GM23338 (cell line): ENCODE results near the gene SIRPB2. TPM values are rescaled to one million over a fixed set of nuclear protein-coding genes. Genes with fewer than 3 reads are reported as not detected.

Experiments
- ATAC-seq: fragments of 200-7000 bp; cut with Tn5 transposase; 3 replicates; pipeline ENCODE4 v1.9.1; 2020
- DNase-seq: peaks from one replicate; pipeline ENCODE4 v3.0.0-alpha.2; 2015; ENCODE audit warnings: low spot score
- H2AFZ ChIP-seq: fragments of 200-600 bp; sonication (generic); 2 replicates; pipeline ENCODE4 v1.8.0; 2016; ENCODE audit warnings: antibody characterized with exemption, mild to moderate bottlenecking, moderate library complexity
- H3F3A ChIP-seq: fragments of 200-600 bp; sonication (generic); replicated peaks from 2 replicates; pipeline ENCODE4 v1.8.0; 2017; ENCODE audit warnings: antibody characterized with exemption, mixed run types, low read depth
- H3K27ac ChIP-seq: fragments of 200-600 bp; sonication (generic); 2 replicates; pipeline ENCODE4 v1.6.1; 2016; ENCODE audit warnings: low read depth
- H3K27me3 ChIP-seq: fragments of 200-600 bp; sonication (generic); 2 replicates; pipeline ENCODE4 v1.8.0; 2016; ENCODE audit warnings: mild to moderate bottlenecking, mixed run types, moderate library complexity; ENCODE audit not compliant: insufficient read depth
- H3K36me3 ChIP-seq: fragments of 200-600 bp; sonication (generic); 2 replicates; pipeline ENCODE4 v1.8.0; 2016; ENCODE audit warnings: mild to moderate bottlenecking; ENCODE audit not compliant: insufficient read depth
- H3K4me1 ChIP-seq: fragments of 200-600 bp; sonication (generic); 2 replicates; pipeline ENCODE4 v1.8.0; 2016; ENCODE audit warnings: mild to moderate bottlenecking, moderate library complexity; ENCODE audit not compliant: insufficient read depth
- H3K4me2 ChIP-seq: fragments of 200-600 bp; sonication (generic); 2 replicates; pipeline ENCODE4 v1.7.1; 2017; ENCODE audit warnings: mixed run types
- H3K4me3 ChIP-seq: fragments of 200-600 bp; sonication (generic); 2 replicates; pipeline ENCODE4 v1.6.1; 2016; ENCODE audit warnings: mixed run types
- H3K79me2 ChIP-seq: fragments of 200-600 bp; sonication (generic); replicated peaks from 2 replicates; pipeline ENCODE4 v1.8.0; 2017; ENCODE audit warnings: mild to moderate bottlenecking; ENCODE audit not compliant: insufficient read depth
- H3K9me2 ChIP-seq: fragments of 200-600 bp; sonication (generic); 2 replicates; pipeline ENCODE4 v1.8.0; 2017; ENCODE audit not compliant: insufficient read depth
- H4K20me1 ChIP-seq: fragments of 200-600 bp; sonication (generic); replicated peaks from 2 replicates; pipeline ENCODE4 v1.8.0; 2017; ENCODE audit warnings: mild to moderate bottlenecking; ENCODE audit not compliant: insufficient read depth
- H3K27ac Mint-ChIP-seq: 2 replicates; pipeline ENCODE4 v1.8.0; 2020; ENCODE audit warnings: inconsistent platforms, mild to moderate bottlenecking, moderate library complexity, mixed read lengths
- H3K27me3 Mint-ChIP-seq: 3 replicates; pipeline ENCODE4 v1.8.0; 2022; ENCODE audit warnings: low read depth, mild to moderate bottlenecking, moderate library complexity, mixed read lengths, inconsistent platforms; ENCODE audit not compliant: insufficient read depth, poor library complexity
- H3K36me3 Mint-ChIP-seq: 3 replicates; pipeline ENCODE4 v1.8.0; 2021; ENCODE audit warnings: low read depth, mild to moderate bottlenecking, inconsistent platforms, moderate library complexity, mixed read lengths
- H3K4me1 Mint-ChIP-seq: 3 replicates; pipeline ENCODE4 v1.8.0; 2020; ENCODE audit warnings: mild to moderate bottlenecking, inconsistent platforms, mixed read lengths
- H3K4me3 Mint-ChIP-seq: 3 replicates; pipeline ENCODE4 v1.8.0; 2021; ENCODE audit warnings: moderate library complexity, mild to moderate bottlenecking, inconsistent platforms, mixed read lengths
- H3K9me3 Mint-ChIP-seq: 3 replicates; pipeline ENCODE4 v1.8.0; 2020; ENCODE audit warnings: moderate library complexity, mild to moderate bottlenecking, inconsistent platforms, mixed read lengths
- CREB1 ChIP-seq: fragments of 250-450 bp; sonication (Bioruptor Pico); IDR thresholded peaks from 2 replicates; pipeline ENCODE4 v1.5.0; 2020; ENCODE audit warnings: low read depth, mild to moderate bottlenecking, moderate library complexity
- EZH2 ChIP-seq: fragments of 200-600 bp; sonication (generic); IDR thresholded peaks from one replicate; pipeline ENCODE4 v1.8.0; 2017; ENCODE audit warnings: antibody characterized with exemption, mild to moderate bottlenecking, low read depth; ENCODE audit not compliant: unreplicated experiment
- EZH2phosphoT487 ChIP-seq: fragments of 200-600 bp; sonication (generic); IDR thresholded peaks from one replicate; pipeline ENCODE4 v1.8.1; 2018; ENCODE audit warnings: antibody characterized with exemption; ENCODE audit not compliant: unreplicated experiment
- NANOG ChIP-seq: IDR thresholded peaks from 2 replicates; pipeline ENCODE4 v1.6.1; 2016; ENCODE audit warnings: antibody characterized with exemption, borderline replicate concordance
- ZNF331 ChIP-seq: fragments of 250-450 bp; sonication (Bioruptor Pico); IDR thresholded peaks from 2 replicates; pipeline ENCODE4 v1.5.0; 2020; ENCODE audit warnings: low read depth, mild to moderate bottlenecking, moderate library complexity
- polyA plus RNA-seq: library from polyadenylated mRNA; unstranded; fragments of >200 nt; fragmentation: Nextera tagmentation; extraction: Ambion mirVana; gene quantifications from 2 replicates; pipeline ENCODE4 v1.2.1, GENCODE V29; 2016
- total RNA-seq: library from RNA; depleted of rRNA; stranded (reverse); fragments of >200 nt; shearing (Covaris generic); gene quantifications from 2 replicates; pipeline ENCODE4 v1.2.3, GENCODE V29; 2014
- TF ChIP-seq, protein P1 (sequence below): IDR thresholded peaks from one replicate; pipeline ENCODE4 v1.6.1; 2018; ENCODE audit warnings: antibody characterized with exemption; ENCODE audit not compliant: unreplicated experiment
- TF ChIP-seq, protein P2 (sequence below): fragments of 250-450 bp; sonication (Bioruptor Pico); IDR thresholded peaks from 2 replicates; pipeline ENCODE4 v1.5.0; 2020; ENCODE audit warnings: mild to moderate bottlenecking, moderate library complexity
- TF ChIP-seq, protein P3 (sequence below): IDR thresholded peaks from 2 replicates; pipeline ENCODE4 v1.6.1; 2016; ENCODE audit warnings: antibody characterized with exemption

The SIRPB2 gene
- total and polyA plus RNA-seq, 2 experiments from 2014 or later: 0.29 TPM; not detected in 1

DNA sequence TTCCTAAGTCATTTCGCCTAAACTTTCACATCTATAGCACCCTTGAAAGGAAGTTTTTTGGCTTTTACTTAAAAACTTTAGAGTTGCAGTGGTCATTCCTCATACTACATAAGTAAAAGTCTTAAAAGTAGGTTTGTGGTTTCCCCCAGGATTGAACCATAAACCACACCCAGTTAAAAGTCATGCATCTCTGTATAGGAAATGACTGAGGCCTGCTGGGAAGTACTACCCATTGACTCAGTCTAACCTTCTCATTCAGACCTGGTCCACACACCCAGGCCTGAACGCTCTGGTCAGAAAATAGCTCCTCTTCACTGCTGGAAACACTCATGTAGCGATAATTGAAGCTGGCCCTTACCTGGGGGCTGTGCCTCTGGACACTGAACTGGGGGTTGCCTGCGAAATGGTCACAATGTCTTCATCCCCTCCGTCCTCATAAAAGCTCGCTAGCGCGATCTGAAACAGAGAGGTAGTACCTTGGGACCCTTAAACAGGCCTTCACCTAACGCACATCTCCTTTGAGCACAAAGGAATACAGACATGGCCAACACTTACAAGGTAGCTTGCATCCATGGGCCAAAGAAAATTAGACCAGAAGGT, 27.1 kb downstream of the SIRPB2 start:
- TF ChIP-seq EZH2phosphoT487 (no peak), CREB1 (no peak), NANOG (no peak), ZNF331 (CRISPR knock-in tag) (no peak), EZH2 (no peak)
- TF ChIP-seq, protein P1, sequence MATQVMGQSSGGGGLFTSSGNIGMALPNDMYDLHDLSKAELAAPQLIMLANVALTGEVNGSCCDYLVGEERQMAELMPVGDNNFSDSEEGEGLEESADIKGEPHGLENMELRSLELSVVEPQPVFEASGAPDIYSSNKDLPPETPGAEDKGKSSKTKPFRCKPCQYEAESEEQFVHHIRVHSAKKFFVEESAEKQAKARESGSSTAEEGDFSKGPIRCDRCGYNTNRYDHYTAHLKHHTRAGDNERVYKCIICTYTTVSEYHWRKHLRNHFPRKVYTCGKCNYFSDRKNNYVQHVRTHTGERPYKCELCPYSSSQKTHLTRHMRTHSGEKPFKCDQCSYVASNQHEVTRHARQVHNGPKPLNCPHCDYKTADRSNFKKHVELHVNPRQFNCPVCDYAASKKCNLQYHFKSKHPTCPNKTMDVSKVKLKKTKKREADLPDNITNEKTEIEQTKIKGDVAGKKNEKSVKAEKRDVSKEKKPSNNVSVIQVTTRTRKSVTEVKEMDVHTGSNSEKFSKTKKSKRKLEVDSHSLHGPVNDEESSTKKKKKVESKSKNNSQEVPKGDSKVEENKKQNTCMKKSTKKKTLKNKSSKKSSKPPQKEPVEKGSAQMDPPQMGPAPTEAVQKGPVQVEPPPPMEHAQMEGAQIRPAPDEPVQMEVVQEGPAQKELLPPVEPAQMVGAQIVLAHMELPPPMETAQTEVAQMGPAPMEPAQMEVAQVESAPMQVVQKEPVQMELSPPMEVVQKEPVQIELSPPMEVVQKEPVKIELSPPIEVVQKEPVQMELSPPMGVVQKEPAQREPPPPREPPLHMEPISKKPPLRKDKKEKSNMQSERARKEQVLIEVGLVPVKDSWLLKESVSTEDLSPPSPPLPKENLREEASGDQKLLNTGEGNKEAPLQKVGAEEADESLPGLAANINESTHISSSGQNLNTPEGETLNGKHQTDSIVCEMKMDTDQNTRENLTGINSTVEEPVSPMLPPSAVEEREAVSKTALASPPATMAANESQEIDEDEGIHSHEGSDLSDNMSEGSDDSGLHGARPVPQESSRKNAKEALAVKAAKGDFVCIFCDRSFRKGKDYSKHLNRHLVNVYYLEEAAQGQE: no peak
- TF ChIP-seq, protein P2, sequence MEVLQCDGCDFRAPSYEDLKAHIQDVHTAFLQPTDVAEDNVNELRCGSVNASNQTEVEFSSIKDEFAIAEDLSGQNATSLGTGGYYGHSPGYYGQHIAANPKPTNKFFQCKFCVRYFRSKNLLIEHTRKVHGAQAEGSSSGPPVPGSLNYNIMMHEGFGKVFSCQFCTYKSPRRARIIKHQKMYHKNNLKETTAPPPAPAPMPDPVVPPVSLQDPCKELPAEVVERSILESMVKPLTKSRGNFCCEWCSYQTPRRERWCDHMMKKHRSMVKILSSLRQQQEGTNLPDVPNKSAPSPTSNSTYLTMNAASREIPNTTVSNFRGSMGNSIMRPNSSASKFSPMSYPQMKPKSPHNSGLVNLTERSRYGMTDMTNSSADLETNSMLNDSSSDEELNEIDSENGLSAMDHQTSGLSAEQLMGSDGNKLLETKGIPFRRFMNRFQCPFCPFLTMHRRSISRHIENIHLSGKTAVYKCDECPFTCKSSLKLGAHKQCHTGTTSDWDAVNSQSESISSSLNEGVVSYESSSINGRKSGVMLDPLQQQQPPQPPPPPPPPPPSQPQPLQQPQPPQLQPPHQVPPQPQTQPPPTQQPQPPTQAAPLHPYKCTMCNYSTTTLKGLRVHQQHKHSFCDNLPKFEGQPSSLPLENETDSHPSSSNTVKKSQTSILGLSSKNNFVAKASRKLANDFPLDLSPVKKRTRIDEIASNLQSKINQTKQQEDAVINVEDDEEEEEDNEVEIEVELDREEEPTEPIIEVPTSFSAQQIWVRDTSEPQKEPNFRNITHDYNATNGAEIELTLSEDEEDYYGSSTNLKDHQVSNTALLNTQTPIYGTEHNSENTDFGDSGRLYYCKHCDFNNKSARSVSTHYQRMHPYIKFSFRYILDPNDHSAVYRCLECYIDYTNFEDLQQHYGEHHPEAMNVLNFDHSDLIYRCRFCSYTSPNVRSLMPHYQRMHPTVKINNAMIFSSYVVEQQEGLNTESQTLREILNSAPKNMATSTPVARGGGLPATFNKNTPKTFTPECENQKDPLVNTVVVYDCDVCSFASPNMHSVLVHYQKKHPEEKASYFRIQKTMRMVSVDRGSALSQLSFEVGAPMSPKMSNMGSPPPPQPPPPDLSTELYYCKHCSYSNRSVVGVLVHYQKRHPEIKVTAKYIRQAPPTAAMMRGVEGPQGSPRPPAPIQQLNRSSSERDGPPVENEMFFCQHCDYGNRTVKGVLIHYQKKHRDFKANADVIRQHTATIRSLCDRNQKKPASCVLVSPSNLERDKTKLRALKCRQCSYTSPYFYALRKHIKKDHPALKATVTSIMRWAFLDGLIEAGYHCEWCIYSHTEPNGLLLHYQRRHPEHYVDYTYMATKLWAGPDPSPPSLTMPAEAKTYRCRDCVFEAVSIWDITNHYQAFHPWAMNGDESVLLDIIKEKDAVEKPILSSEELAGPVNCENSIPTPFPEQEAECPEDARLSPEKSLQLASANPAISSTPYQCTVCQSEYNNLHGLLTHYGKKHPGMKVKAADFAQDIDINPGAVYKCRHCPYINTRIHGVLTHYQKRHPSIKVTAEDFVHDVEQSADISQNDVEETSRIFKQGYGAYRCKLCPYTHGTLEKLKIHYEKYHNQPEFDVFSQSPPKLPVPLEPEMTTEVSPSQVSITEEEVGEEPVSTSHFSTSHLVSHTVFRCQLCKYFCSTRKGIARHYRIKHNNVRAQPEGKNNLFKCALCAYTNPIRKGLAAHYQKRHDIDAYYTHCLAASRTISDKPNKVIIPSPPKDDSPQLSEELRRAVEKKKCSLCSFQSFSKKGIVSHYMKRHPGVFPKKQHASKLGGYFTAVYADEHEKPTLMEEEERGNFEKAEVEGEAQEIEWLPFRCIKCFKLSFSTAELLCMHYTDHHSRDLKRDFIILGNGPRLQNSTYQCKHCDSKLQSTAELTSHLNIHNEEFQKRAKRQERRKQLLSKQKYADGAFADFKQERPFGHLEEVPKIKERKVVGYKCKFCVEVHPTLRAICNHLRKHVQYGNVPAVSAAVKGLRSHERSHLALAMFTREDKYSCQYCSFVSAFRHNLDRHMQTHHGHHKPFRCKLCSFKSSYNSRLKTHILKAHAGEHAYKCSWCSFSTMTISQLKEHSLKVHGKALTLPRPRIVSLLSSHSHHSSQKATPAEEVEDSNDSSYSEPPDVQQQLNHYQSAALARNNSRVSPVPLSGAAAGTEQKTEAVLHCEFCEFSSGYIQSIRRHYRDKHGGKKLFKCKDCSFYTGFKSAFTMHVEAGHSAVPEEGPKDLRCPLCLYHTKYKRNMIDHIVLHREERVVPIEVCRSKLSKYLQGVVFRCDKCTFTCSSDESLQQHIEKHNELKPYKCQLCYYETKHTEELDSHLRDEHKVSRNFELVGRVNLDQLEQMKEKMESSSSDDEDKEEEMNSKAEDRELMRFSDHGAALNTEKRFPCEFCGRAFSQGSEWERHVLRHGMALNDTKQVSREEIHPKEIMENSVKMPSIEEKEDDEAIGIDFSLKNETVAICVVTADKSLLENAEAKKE (CRISPR knock-in tag): no peak
- TF ChIP-seq, protein P3, sequence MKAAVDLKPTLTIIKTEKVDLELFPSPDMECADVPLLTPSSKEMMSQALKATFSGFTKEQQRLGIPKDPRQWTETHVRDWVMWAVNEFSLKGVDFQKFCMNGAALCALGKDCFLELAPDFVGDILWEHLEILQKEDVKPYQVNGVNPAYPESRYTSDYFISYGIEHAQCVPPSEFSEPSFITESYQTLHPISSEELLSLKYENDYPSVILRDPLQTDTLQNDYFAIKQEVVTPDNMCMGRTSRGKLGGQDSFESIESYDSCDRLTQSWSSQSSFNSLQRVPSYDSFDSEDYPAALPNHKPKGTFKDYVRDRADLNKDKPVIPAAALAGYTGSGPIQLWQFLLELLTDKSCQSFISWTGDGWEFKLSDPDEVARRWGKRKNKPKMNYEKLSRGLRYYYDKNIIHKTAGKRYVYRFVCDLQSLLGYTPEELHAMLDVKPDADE: no peak
- Mint-ChIP-seq H3K36me3 (peaks cover 28% of the 10 kb centered on the region), H3K27ac (no peak overlapping the region), H3K4me3 (no peak overlapping the region), H3K27me3 (peaks cover 8% of the 10 kb centered on the region), H3K9me3 (no peaks in the 10 kb centered on the region; the same call in 2 of the 3 replicates), H3K4me1 (peaks cover 21% of the 10 kb centered on the region)
- Histone ChIP-seq H3K9me2 (no peaks in the 10 kb centered on the region), H3K27me3 (no peaks in the 10 kb centered on the region), H3K27ac (no peak overlapping the region), H3K4me2 (no peak overlapping the region), H4K20me1 (peaks cover 56% of the 10 kb centered on the region), H3K4me3 (no peak overlapping the region), H3K36me3 (peaks cover 6% of the 10 kb centered on the region), H2AFZ (no peak overlapping the region), H3K79me2 (peaks cover 67% of the 10 kb centered on the region), H3K4me1 (peaks cover 10% of the 10 kb centered on the region; the same call in 1 of the 2 replicates), H3F3A (no peaks in the 10 kb centered on the region; the same call in 1 of the 2 replicates)
- no peak for ATAC-seq
- no peak for DNase-seq
